HepG2 (cell line): ENCODE results near the gene LSR. TPM values are rescaled to one million over a fixed set of nuclear protein-coding genes. Genes with fewer than 3 reads are reported as not detected.

Source experiments
- AGO1 ChIP-seq: fragments of 200-400 bp; formaldehyde crosslinking; IDR thresholded peaks from 2 replicates; pipeline ENCODE4 v1.6.1; 2017; ENCODE audit warnings: mild to moderate bottlenecking, low read depth, low read length, moderate library complexity; ENCODE audit not compliant: poor library complexity, severe bottlenecking
- ASH2L ChIP-seq: fragments of 300-600, 200-600 bp; sonication (generic); IDR thresholded peaks from 2 replicates; pipeline ENCODE4 v1.7.0; 2017; ENCODE audit warnings: low read depth, mild to moderate bottlenecking, moderate library complexity, mixed read lengths, low read length; ENCODE audit not compliant: insufficient read length
- HNRNPLL ChIP-seq: fragments of 200-400 bp; formaldehyde crosslinking; IDR thresholded peaks from 2 replicates; pipeline ENCODE4 v1.6.1; 2017; ENCODE audit warnings: mild to moderate bottlenecking, low read depth, low read length; ENCODE audit not compliant: poor library complexity, severe bottlenecking
- HOXA5 ChIP-seq: sonication (generic); formaldehyde crosslinking; IDR thresholded peaks from 2 replicates; pipeline ENCODE4 v1.4.0; 2020; ENCODE audit warnings: missing genetic modification reagents
- KAT7 ChIP-seq: IDR thresholded peaks from 2 replicates; pipeline ENCODE4 v1.6.1; 2018; ENCODE audit warnings: borderline replicate concordance, missing compliant biosample characterization
- KDM2A ChIP-seq: sonication (generic); formaldehyde crosslinking; IDR thresholded peaks from 2 replicates; pipeline ENCODE4 v1.4.0; 2020; ENCODE audit warnings: low read depth, missing genetic modification reagents, borderline replicate concordance
- KDM6A ChIP-seq: IDR thresholded peaks from 2 replicates; pipeline ENCODE4 v1.6.1; 2016; ENCODE audit warnings: low read depth
- PHF20 ChIP-seq: sonication (generic); formaldehyde crosslinking; IDR thresholded peaks from 2 replicates; pipeline ENCODE4 v1.5.0; 2020; ENCODE audit warnings: mild to moderate bottlenecking, missing genetic modification reagents
- POLR2A ChIP-seq, 2 experiments: IDR thresholded peaks; 2 replicates each; pipeline ENCODE4 v1.6.1; 2011; ENCODE audit warnings: low read depth in 2 of 2, low read length in 2 of 2, mild to moderate bottlenecking in 1 of 2, moderate library complexity in 1 of 2; ENCODE audit not compliant: insufficient read depth in 1 of 2
- SALL1 ChIP-seq: sonication (generic); formaldehyde crosslinking; IDR thresholded peaks from 2 replicates; pipeline ENCODE4 v1.8.0; 2022; ENCODE audit warnings: mild to moderate bottlenecking, missing genetic modification reagents
- ZC3H13 ChIP-seq: sonication (generic); formaldehyde crosslinking; IDR thresholded peaks from 2 replicates; pipeline ENCODE4 v1.8.1; 2023; ENCODE audit warnings: mild to moderate bottlenecking, missing genetic modification reagents, moderate library complexity
- ZKSCAN8 ChIP-seq: IDR thresholded peaks from 2 replicates; pipeline ENCODE4 v1.6.1; 2016; ENCODE audit warnings: borderline replicate concordance, missing genetic modification reagents, missing compliant biosample characterization
- ZNF430 ChIP-seq: sonication (generic); formaldehyde crosslinking; IDR thresholded peaks from 2 replicates; pipeline ENCODE4 v1.9.0; 2021; ENCODE audit warnings: mild to moderate bottlenecking, missing genetic modification reagents
- ZNF431 ChIP-seq: sonication (generic); formaldehyde crosslinking; IDR thresholded peaks from 2 replicates; pipeline ENCODE4 v1.9.0; 2022; ENCODE audit warnings: missing genetic modification reagents, low read depth, mild to moderate bottlenecking, borderline replicate concordance
- ZNF605 ChIP-seq: sonication (generic); formaldehyde crosslinking; IDR thresholded peaks from 2 replicates; pipeline ENCODE4 v1.8.0; 2022; ENCODE audit warnings: mild to moderate bottlenecking, missing genetic modification reagents
- ZNF768 ChIP-seq: sonication (generic); formaldehyde crosslinking; IDR thresholded peaks from 2 replicates; pipeline ENCODE4 v1.4.0; 2020; ENCODE audit warnings: missing genetic modification reagents
- ZNF782 ChIP-seq: sonication (generic); formaldehyde crosslinking; IDR thresholded peaks from 2 replicates; pipeline ENCODE4 v1.4.0; 2020; ENCODE audit warnings: missing genetic modification reagents, mild to moderate bottlenecking, borderline replicate concordance
- polyA plus RNA-seq, 8 experiments: library from polyadenylated mRNA; depleted of rRNA in 3 of 8; stranded (reverse) in 7 of 8; unstranded in 1 of 8; fragments of >200 nt; fragmentation: Illumina TruSeq in 4 of 8; extraction: Trizol in 4 of 8; gene quantifications; 2 replicates each; pipeline versions ENCODE4 v1.2.1 to v1.2.3, GENCODE V29; 2011 to 2016; ENCODE audit warnings: low read depth in 4 of 8, missing spikeins in 1 of 8, mixed read lengths in 1 of 8; ENCODE audit not compliant: insufficient read depth in 1 of 8
- total RNA-seq, 5 experiments: library from RNA; depleted of rRNA; stranded (reverse); fragments of >200 nt; fragmentation: Illumina TruSeq; extraction: Trizol; gene quantifications; 2 replicates each; pipeline ENCODE4 v1.2.3, GENCODE V29; 2016; ENCODE audit warnings: low read depth in 1 of 5
- TF ChIP-seq, protein P1 (sequence below): sonication (generic); formaldehyde crosslinking; IDR thresholded peaks from 2 replicates; pipeline ENCODE4 v1.4.0; 2020; ENCODE audit warnings: missing genetic modification reagents
- TF ChIP-seq, protein P2 (sequence below): sonication (generic); formaldehyde crosslinking; IDR thresholded peaks from 2 replicates; pipeline ENCODE4 v1.5.1; 2020; ENCODE audit warnings: mild to moderate bottlenecking, missing genetic modification reagents, moderate library complexity
- TF ChIP-seq, protein P3 (sequence below), 2 experiments: sonication (generic) in 1 of 2; formaldehyde crosslinking in 1 of 2; IDR thresholded peaks; 2 replicates each; pipeline versions ENCODE4 v1.4.0 to v1.6.1; 2018 to 2020; ENCODE audit warnings: missing genetic modification reagents in 2 of 2, borderline replicate concordance in 1 of 2, low read depth in 1 of 2, mild to moderate bottlenecking in 1 of 2, missing biosample characterization in 1 of 2

LSR gene
- total and polyA plus RNA-seq, 2 of the 13 experiments (the other 11 are each of a cell fraction or from before 2014, with no cell fraction given) = 29.2 to 79.2 TPM

DNA sequence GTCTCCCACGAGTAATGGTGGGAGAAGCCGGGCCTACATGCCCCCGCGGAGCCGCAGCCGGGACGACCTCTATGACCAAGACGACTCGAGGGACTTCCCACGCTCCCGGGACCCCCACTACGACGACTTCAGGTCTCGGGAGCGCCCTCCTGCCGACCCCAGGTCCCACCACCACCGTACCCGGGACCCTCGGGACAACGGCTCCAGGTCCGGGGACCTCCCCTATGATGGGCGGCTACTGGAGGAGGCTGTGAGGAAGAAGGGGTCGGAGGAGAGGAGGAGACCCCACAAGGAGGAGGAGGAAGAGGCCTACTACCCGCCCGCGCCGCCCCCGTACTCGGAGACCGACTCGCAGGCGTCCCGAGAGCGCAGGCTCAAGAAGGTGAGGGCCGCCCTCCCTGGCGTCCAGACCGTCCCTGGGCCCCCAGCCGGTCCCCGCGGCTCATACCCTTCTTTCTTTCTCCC lies 18.6 kb downstream of the LSR start (continued):
- TF ChIP-seq, protein P1, sequence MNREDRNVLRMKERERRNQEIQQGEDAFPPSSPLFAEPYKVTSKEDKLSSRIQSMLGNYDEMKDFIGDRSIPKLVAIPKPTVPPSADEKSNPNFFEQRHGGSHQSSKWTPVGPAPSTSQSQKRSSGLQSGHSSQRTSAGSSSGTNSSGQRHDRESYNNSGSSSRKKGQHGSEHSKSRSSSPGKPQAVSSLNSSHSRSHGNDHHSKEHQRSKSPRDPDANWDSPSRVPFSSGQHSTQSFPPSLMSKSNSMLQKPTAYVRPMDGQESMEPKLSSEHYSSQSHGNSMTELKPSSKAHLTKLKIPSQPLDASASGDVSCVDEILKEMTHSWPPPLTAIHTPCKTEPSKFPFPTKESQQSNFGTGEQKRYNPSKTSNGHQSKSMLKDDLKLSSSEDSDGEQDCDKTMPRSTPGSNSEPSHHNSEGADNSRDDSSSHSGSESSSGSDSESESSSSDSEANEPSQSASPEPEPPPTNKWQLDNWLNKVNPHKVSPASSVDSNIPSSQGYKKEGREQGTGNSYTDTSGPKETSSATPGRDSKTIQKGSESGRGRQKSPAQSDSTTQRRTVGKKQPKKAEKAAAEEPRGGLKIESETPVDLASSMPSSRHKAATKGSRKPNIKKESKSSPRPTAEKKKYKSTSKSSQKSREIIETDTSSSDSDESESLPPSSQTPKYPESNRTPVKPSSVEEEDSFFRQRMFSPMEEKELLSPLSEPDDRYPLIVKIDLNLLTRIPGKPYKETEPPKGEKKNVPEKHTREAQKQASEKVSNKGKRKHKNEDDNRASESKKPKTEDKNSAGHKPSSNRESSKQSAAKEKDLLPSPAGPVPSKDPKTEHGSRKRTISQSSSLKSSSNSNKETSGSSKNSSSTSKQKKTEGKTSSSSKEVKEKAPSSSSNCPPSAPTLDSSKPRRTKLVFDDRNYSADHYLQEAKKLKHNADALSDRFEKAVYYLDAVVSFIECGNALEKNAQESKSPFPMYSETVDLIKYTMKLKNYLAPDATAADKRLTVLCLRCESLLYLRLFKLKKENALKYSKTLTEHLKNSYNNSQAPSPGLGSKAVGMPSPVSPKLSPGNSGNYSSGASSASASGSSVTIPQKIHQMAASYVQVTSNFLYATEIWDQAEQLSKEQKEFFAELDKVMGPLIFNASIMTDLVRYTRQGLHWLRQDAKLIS (CRISPR knock-in tag) = 0 out of 2 replicates have a peak, but pooled peaks have one; percentile 35
- TF ChIP-seq HOXA5 (CRISPR knock-in tag) (0 out of 2 replicates have a peak, but pooled peaks have one; percentile 43), AGO1 (peak; percentile 97), ZKSCAN8 (0 out of 2 replicates have a peak, but pooled peaks have one; percentile 19), KDM6A (CRISPR knock-in tag) (no peak), KAT7 (peak; percentile 64; the same call in 1 of the 2 replicates), PHF20 (CRISPR knock-in tag) (peak; percentile 31; the same call in 1 of the 2 replicates), ASH2L (no peak), ZC3H13 (CRISPR knock-in tag) (0 out of 2 replicates have a peak, but pooled peaks have one; percentile 7), SALL1 (CRISPR knock-in tag) (peak; percentile 8; the same call in 1 of the 2 replicates), ZNF431 (peak; percentile 67; the same call in 1 of the 2 replicates), ZNF605 (CRISPR knock-in tag) (peak; percentile 38; the same call in 1 of the 2 replicates), KDM2A (CRISPR knock-in tag) (peak; percentile 71), HNRNPLL (peak; percentile 10), POLR2A (IDR thresholded peaks at IDR 0.05; ENCODE audit: insufficient read depth in 1 of 2, low read depth in 2 of 2, low read length in 2 of 2) (peak; percentile 32 to 51), ZNF768 (peak; percentile 15; the same call in 1 of the 2 replicates), ZNF782 (no peak), ZNF430 (CRISPR knock-in tag) (0 out of 2 replicates have a peak, but pooled peaks have one; percentile 7)
- TF ChIP-seq, protein P2, sequence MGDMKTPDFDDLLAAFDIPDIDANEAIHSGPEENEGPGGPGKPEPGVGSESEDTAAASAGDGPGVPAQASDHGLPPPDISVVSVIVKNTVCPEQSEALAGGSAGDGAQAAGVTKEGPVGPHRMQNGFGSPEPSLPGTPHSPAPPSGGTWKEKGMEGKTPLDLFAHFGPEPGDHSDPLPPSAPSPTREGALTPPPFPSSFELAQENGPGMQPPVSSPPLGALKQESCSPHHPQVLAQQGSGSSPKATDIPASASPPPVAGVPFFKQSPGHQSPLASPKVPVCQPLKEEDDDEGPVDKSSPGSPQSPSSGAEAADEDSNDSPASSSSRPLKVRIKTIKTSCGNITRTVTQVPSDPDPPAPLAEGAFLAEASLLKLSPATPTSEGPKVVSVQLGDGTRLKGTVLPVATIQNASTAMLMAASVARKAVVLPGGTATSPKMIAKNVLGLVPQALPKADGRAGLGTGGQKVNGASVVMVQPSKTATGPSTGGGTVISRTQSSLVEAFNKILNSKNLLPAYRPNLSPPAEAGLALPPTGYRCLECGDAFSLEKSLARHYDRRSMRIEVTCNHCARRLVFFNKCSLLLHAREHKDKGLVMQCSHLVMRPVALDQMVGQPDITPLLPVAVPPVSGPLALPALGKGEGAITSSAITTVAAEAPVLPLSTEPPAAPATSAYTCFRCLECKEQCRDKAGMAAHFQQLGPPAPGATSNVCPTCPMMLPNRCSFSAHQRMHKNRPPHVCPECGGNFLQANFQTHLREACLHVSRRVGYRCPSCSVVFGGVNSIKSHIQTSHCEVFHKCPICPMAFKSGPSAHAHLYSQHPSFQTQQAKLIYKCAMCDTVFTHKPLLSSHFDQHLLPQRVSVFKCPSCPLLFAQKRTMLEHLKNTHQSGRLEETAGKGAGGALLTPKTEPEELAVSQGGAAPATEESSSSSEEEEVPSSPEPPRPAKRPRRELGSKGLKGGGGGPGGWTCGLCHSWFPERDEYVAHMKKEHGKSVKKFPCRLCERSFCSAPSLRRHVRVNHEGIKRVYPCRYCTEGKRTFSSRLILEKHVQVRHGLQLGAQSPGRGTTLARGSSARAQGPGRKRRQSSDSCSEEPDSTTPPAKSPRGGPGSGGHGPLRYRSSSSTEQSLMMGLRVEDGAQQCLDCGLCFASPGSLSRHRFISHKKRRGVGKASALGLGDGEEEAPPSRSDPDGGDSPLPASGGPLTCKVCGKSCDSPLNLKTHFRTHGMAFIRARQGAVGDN (CRISPR knock-in tag) = peak; percentile 73
- TF ChIP-seq, protein P3, sequence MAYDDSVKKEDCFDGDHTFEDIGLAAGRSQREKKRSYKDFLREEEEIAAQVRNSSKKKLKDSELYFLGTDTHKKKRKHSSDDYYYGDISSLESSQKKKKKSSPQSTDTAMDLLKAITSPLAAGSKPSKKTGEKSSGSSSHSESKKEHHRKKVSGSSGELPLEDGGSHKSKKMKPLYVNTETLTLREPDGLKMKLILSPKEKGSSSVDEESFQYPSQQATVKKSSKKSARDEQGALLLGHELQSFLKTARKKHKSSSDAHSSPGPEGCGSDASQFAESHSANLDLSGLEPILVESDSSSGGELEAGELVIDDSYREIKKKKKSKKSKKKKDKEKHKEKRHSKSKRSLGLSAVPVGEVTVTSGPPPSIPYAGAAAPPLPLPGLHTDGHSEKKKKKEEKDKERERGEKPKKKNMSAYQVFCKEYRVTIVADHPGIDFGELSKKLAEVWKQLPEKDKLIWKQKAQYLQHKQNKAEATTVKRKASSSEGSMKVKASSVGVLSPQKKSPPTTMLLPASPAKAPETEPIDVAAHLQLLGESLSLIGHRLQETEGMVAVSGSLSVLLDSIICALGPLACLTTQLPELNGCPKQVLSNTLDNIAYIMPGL (CRISPR knock-in tag; IDR thresholded peaks at IDR 0.05; ENCODE audit: borderline replicate concordance in 1 of 2, low read depth in 1 of 2) = 0 out of 4 replicates have a peak, but pooled peaks of 1 of the 2 experiments have one; percentile 28
